Mesothelial cell of epicardium (in vitro differentiated cells): Measurements from ENCODE around the gene RANBP17. TPM values are rescaled to one million over a fixed set of nuclear protein-coding genes. Genes with fewer than 3 reads are reported as not detected.

Source experiments
- DNase-seq, 2 experiments: peaks; one replicate each; pipeline ENCODE4 v3.0.0; 2021; ENCODE audit warnings: low spot score in 2 of 2; ENCODE audit not compliant: unreplicated experiment in 2 of 2
- H3K27ac Mint-ChIP-seq: 2 replicates; pipeline ENCODE4 v1.8.0; 2021; ENCODE audit warnings: mixed read lengths
- H3K27me3 Mint-ChIP-seq: 2 replicates; pipeline ENCODE4 v1.8.0; 2021; ENCODE audit warnings: low read depth, mixed read lengths
- H3K36me3 Mint-ChIP-seq: 2 replicates; pipeline ENCODE4 v1.8.0; 2021; ENCODE audit warnings: mixed read lengths
- H3K4me1 Mint-ChIP-seq: 2 replicates; pipeline ENCODE4 v1.8.0; 2021; ENCODE audit warnings: mixed read lengths
- H3K4me3 Mint-ChIP-seq: 2 replicates; pipeline ENCODE4 v1.8.0; 2021; ENCODE audit warnings: mild to moderate bottlenecking, moderate library complexity, mixed read lengths
- H3K9me3 Mint-ChIP-seq: 2 replicates; pipeline ENCODE4 v1.8.0; 2021; ENCODE audit warnings: mixed read lengths
- CTCF ChIP-seq: fragments of 200-600 bp; sonication (generic); IDR thresholded peaks from one replicate; pipeline ENCODE4 v1.5.0; 2021; ENCODE audit warnings: antibody characterized with exemption; ENCODE audit not compliant: unreplicated experiment
- total RNA-seq: library from RNA; stranded (reverse); gene quantifications from 3 replicates; pipeline ENCODE4 v1.2.1, GENCODE V29; 2021

RANBP17 gene
- total RNA-seq, 1 donor from 2014 or later = 60.8 TPM

- no peak for DNase-seq
- TF ChIP-seq CTCF = no peak
- Mint-ChIP-seq H3K36me3 (no peaks in the 10 kb centered on the region), H3K4me1 (peaks cover 12% of the 10 kb centered on the region), H3K27me3 (peaks cover 91% of the 10 kb centered on the region), H3K27ac (no peak overlapping the region), H3K9me3 (no peaks in the 10 kb centered on the region), H3K4me3 (no peak overlapping the region)
Observed at GRCh38 chr5:171307789-171308452, 446.1 kb downstream of the RANBP17 start.

GRCh38 chr5:171308453-171309275 is 446.8 kb downstream of the RANBP17 start, which contains the start of gene TLX3:
Gene TLX3 (plus strand): TSS chr5:171309248. CDS start chr5:171309366, 118 bp downstream.
- peaks cover 15% of the 10 kb centered on the region for H3K4me1 Mint-ChIP-seq
- no peak within 1 kb of the TSS for H3K27ac Mint-ChIP-seq
- H3K36me3 Mint-ChIP-seq = no peaks in the 10 kb centered on the region
- TF ChIP-seq CTCF = no peak
- DNase-seq = no peak
- H3K9me3 Mint-ChIP-seq = no peaks in the 10 kb centered on the region
- H3K27me3 Mint-ChIP-seq = peaks cover 91% of the 10 kb centered on the region
- no peak within 1 kb of the TSS for H3K4me3 Mint-ChIP-seq

- Mint-ChIP-seq H3K4me3 (no peak overlapping the region), H3K27me3 (peaks cover 91% of the 10 kb centered on the region), H3K4me1 (peaks cover 15% of the 10 kb centered on the region), H3K9me3 (no peaks in the 10 kb centered on the region), H3K36me3 (no peaks in the 10 kb centered on the region), H3K27ac (no peak overlapping the region)
- no peak for TF ChIP-seq CTCF
- no peak for DNase-seq
Observed at GRCh38 chr5:171309276-171310211, 447.7 kb downstream of the RANBP17 start.

GRCh38 chr5:171310212-171310818 is 448.5 kb downstream of the RANBP17 start:
- Mint-ChIP-seq H3K27me3 (peaks cover 91% of the 10 kb centered on the region), H3K27ac (no peak overlapping the region), H3K4me3 (peak overlapping the region; percentile 31), H3K36me3 (no peaks in the 10 kb centered on the region), H3K4me1 (peaks cover 15% of the 10 kb centered on the region), H3K9me3 (no peaks in the 10 kb centered on the region)
- TF ChIP-seq CTCF = peak; percentile 61
- DNase-seq = no peak

GRCh38 chr5:171310819-171311321 is 449.1 kb downstream of the RANBP17 start:
- H3K4me3 Mint-ChIP-seq = peak overlapping the region; percentile 31
- H3K9me3 Mint-ChIP-seq = no peaks in the 10 kb centered on the region
- H3K4me1 Mint-ChIP-seq = peaks cover 15% of the 10 kb centered on the region
- no peak overlapping the region for H3K27ac Mint-ChIP-seq
- peaks cover 91% of the 10 kb centered on the region for H3K27me3 Mint-ChIP-seq
- DNase-seq = no peak
- no peaks in the 10 kb centered on the region for H3K36me3 Mint-ChIP-seq
- no peak for TF ChIP-seq CTCF
